Endothelial cell of umbilical vein (primary cell): ENCODE data around the gene DCHS2. TPM values are rescaled to one million over a fixed set of nuclear protein-coding genes. Genes with fewer than 3 reads are reported as not detected.

Source experiments
- BruUV-seq: library from RNA; stranded (reverse); fragments of 400-500 nt; replicated peaks from 2 replicates; lab custom pipeline; 2021; lab: Mats Ljungman, UMichigan
- CTCF ChIA-PET: fragments of 300-600, 350-600 bp; sonication (Branson Sonifier 250); formaldehyde crosslinking; loops from one replicate; lab custom pipeline; 2021; ENCODE audit warnings: antibody characterized with exemption, inconsistent platforms; lab: Charles Lee
- POLR2A ChIA-PET: fragments of 300-600, 350-600 bp; sonication (Branson Sonifier 250); formaldehyde crosslinking; loops from one replicate; lab custom pipeline; 2021; ENCODE audit warnings: antibody characterized with exemption, inconsistent platforms; lab: Charles Lee
- DNase-seq: peaks from one replicate; pipeline ENCODE4 v3.0.0-alpha.2; 2011; ENCODE audit warnings: low read depth, low spot score
- FAIRE-seq: peaks from 2 replicates; lab custom pipeline; 2011; peaks lifted over from hg19 to GRCh38; lab: Jason Lieb, UNC
- H2AFZ ChIP-seq: 2 replicates; pipeline ENCODE4 v1.6.0; 2012; ENCODE audit warnings: low read depth, low read length, control low read depth, inconsistent platforms
- H3K27ac ChIP-seq: 2 replicates; pipeline ENCODE4 v1.5.1; 2011; ENCODE audit warnings: low read depth, mild to moderate bottlenecking, control low read depth, low read length, moderate library complexity; ENCODE audit not compliant: insufficient read depth
- H3K27me3 ChIP-seq, 2 experiments: 2 replicates each; pipeline versions ENCODE4 v1.6.0 to v1.6.1; 2011; ENCODE audit warnings: low read length in 2 of 2, mixed read lengths in 1 of 2; ENCODE audit not compliant: control insufficient read depth in 2 of 2, insufficient read depth in 2 of 2
- H3K36me3 ChIP-seq, 2 experiments: 2 replicates in 1 of 2; 3 replicates in 1 of 2; pipeline ENCODE4 v1.5.1; 2011; ENCODE audit warnings: low read length in 2 of 2, mild to moderate bottlenecking in 1 of 2, moderate library complexity in 1 of 2; ENCODE audit not compliant: control insufficient read depth in 2 of 2, insufficient read depth in 2 of 2; ENCODE audit errors: extremely low read depth in 1 of 2
- H3K4me1 ChIP-seq: 3 replicates; pipeline ENCODE4 v1.5.1; 2011; ENCODE audit warnings: mild to moderate bottlenecking, low read length; ENCODE audit not compliant: control insufficient read depth, insufficient read depth; ENCODE audit errors: extremely low read depth
- H3K4me2 ChIP-seq: 2 replicates; pipeline ENCODE4 v1.6.1; 2011; ENCODE audit warnings: low read length, control low read depth, mixed read lengths; ENCODE audit not compliant: insufficient read depth
- H3K4me3 ChIP-seq, 3 experiments: fragments of 200-600 bp in 1 of 3; sonication (generic), shearing (Covaris generic) in 1 of 3; replicated peaks in 1 of 3; 2 replicates each; pipeline ENCODE4 v1.5.1; 2011 to 2016; ENCODE audit warnings: control low read depth in 3 of 3, low read length in 3 of 3, mild to moderate bottlenecking in 2 of 3, inconsistent platforms in 1 of 3, low read depth in 1 of 3, moderate library complexity in 1 of 3; ENCODE audit not compliant: insufficient read depth in 1 of 3
- H3K79me2 ChIP-seq: 2 replicates; pipeline ENCODE4 v1.6.0; 2012; ENCODE audit warnings: low read length, inconsistent platforms; ENCODE audit not compliant: control insufficient read depth, insufficient read depth
- H3K9ac ChIP-seq: replicated peaks from 2 replicates; pipeline ENCODE3; 2011; ENCODE audit warnings: low read length, control low read depth; ENCODE audit not compliant: insufficient read depth; ENCODE audit errors: extremely low read depth
- H3K9me1 ChIP-seq: replicated peaks from 3 replicates; pipeline ENCODE4 v1.6.0; 2011; ENCODE audit warnings: mild to moderate bottlenecking, low read length; ENCODE audit not compliant: control insufficient read depth, insufficient read depth; ENCODE audit errors: extremely low read depth
- H3K9me3 ChIP-seq: replicated peaks from 2 replicates; pipeline ENCODE4 v1.5.1; 2012; ENCODE audit warnings: low read length, inconsistent platforms; ENCODE audit not compliant: control insufficient read depth, insufficient read depth
- H4K20me1 ChIP-seq: replicated peaks from 2 replicates; pipeline ENCODE3; 2011; ENCODE audit warnings: mild to moderate bottlenecking, low read length; ENCODE audit not compliant: control insufficient read depth, insufficient read depth; ENCODE audit errors: extremely low read depth
- EZH2 ChIP-seq: IDR thresholded peaks from 2 replicates; pipeline ENCODE4 v1.6.1; 2012; ENCODE audit warnings: borderline replicate concordance, low read depth, mild to moderate bottlenecking, moderate library complexity, low read length, inconsistent platforms; ENCODE audit not compliant: severe bottlenecking
- FOS ChIP-seq: IDR thresholded peaks from 2 replicates; pipeline ENCODE4 v1.6.1; 2011; ENCODE audit warnings: mild to moderate bottlenecking, low read length, moderate library complexity, borderline replicate concordance; ENCODE audit not compliant: insufficient read depth
- GATA2 ChIP-seq: IDR thresholded peaks from 2 replicates; pipeline ENCODE4 v1.7.0; 2011; ENCODE audit warnings: low read depth, mild to moderate bottlenecking, moderate library complexity, mixed read lengths, low read length; ENCODE audit not compliant: insufficient read length, insufficient read depth
- JUN ChIP-seq: IDR thresholded peaks from 2 replicates; pipeline ENCODE4 v1.6.1; 2011; ENCODE audit warnings: borderline replicate concordance, low read depth; ENCODE audit not compliant: insufficient read length, insufficient read depth
- MYC ChIP-seq: IDR thresholded peaks from one replicate; pipeline ENCODE4 v1.6.1; 2011; ENCODE audit warnings: mild to moderate bottlenecking, low read depth, low read length
- POLR2A ChIP-seq: IDR thresholded peaks from 2 replicates; pipeline ENCODE4 v1.6.1; 2012; ENCODE audit warnings: low read depth, mild to moderate bottlenecking, control low read depth, low read length
- POLR2AphosphoS5 ChIP-seq: IDR thresholded peaks from 2 replicates; pipeline ENCODE4 v1.6.1; 2012; ENCODE audit warnings: low read depth, mild to moderate bottlenecking, control low read depth, low read length, moderate library complexity; ENCODE audit not compliant: insufficient read depth
- dilution Hi-C: fragments of 300-500 bp; cut with MboI; formaldehyde crosslinking; loops from one replicate; pipeline ENCODE4 v1.15.0; 2019; ENCODE audit warnings: low sequenced_read_pairs; ENCODE audit not compliant: extremely low pct_ligation_motif_present
- intact Hi-C: fragments of 100-400 bp; cut with micrococcal nuclease; formaldehyde crosslinking; loops from one replicate; pipeline ENCODE4 v1.10.0; 2022
- polyA plus RNA-seq, 4 experiments: library from polyadenylated mRNA; depleted of rRNA in 3 of 4; stranded (reverse) in 3 of 4; unstranded in 1 of 4; fragments of >200 nt; gene quantifications; 2 replicates each; pipeline versions ENCODE4 v1.2.1 to v1.2.3, GENCODE V29; 2011 to 2012; ENCODE audit warnings: missing spikeins in 1 of 4
- total RNA-seq: library from RNA; stranded (reverse); gene quantifications from 2 replicates; pipeline ENCODE4 v1.2.3, GENCODE V29; 2021
- TF ChIP-seq, protein P1 (sequence below), 2 donors: IDR thresholded peaks; 1 replicate in 1 of 2; 2 replicates in 1 of 2; pipeline ENCODE4 v1.5.1; 2011; ENCODE audit warnings: low read length in 2 of 2, mild to moderate bottlenecking in 2 of 2, moderate library complexity in 2 of 2, control low read depth in 1 of 2, inconsistent platforms in 1 of 2, low read depth in 1 of 2; ENCODE audit not compliant: insufficient read depth in 1 of 2; ENCODE audit errors: extremely low read depth in 1 of 2
- TF ChIP-seq, protein P2 (sequence below): IDR thresholded peaks from 2 replicates; pipeline ENCODE4 v1.6.1; 2011; ENCODE audit not compliant: insufficient read depth, insufficient read length

Gene DCHS2
- total and polyA plus RNA-seq, 2 donors (not counting 3 experiments of a cell fraction or from before 2014, with no cell fraction given): not detected

DNA sequence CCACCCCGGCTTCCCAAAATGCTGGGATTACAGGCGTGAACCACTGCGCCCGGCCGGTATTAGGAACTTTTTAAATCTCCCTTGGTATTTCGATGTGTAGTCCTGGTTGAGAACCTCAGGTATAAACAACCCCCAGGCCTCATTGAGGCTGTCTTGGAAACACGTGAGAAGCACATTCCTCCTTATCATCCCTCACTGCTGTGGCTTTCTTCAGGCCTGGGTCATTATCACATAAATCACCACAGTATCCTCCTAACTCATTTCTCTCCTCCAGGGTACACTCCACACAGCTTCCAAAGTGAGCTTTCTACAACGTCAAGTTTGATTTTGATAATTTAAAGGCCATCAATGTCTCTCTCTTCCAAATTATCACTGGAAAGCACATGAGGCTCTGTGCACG, 198.2 kb downstream of the DCHS2 start:
- Histone ChIP-seq H3K36me3 (no peaks in the 10 kb centered on the region), H3K4me1 (no peaks in the 10 kb centered on the region), H3K9me1 (no peaks in the 10 kb centered on the region), H3K9me3 (no peaks in the 10 kb centered on the region), H3K79me2 (no peaks in the 10 kb centered on the region), H3K4me3 (no peak overlapping the region), H3K27me3 (no peaks in the 10 kb centered on the region), H2AFZ (no peak overlapping the region), H4K20me1 (no peaks in the 10 kb centered on the region), H3K4me2 (no peak overlapping the region), H3K9ac (no peak overlapping the region), H3K27ac (no peak overlapping the region)
- BruUV-seq: no TSS peak
- DNase-seq (no peak), FAIRE-seq (no peak)
- intact Hi-C loops (no loop called here), dilution Hi-C loops (no loop called here)
- TF ChIP-seq MYC (no peak), JUN (no peak), EZH2 (no peak), POLR2AphosphoS5 (no peak), FOS (no peak), GATA2 (no peak), POLR2A (no peak)
- TF ChIP-seq, protein P1, sequence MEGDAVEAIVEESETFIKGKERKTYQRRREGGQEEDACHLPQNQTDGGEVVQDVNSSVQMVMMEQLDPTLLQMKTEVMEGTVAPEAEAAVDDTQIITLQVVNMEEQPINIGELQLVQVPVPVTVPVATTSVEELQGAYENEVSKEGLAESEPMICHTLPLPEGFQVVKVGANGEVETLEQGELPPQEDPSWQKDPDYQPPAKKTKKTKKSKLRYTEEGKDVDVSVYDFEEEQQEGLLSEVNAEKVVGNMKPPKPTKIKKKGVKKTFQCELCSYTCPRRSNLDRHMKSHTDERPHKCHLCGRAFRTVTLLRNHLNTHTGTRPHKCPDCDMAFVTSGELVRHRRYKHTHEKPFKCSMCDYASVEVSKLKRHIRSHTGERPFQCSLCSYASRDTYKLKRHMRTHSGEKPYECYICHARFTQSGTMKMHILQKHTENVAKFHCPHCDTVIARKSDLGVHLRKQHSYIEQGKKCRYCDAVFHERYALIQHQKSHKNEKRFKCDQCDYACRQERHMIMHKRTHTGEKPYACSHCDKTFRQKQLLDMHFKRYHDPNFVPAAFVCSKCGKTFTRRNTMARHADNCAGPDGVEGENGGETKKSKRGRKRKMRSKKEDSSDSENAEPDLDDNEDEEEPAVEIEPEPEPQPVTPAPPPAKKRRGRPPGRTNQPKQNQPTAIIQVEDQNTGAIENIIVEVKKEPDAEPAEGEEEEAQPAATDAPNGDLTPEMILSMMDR (IDR thresholded peaks at IDR 0.05; ENCODE audit: extremely low read depth in 1 of 2, insufficient read depth in 1 of 2, low read depth in 1 of 2, low read length in 2 of 2): no peak
- TF ChIP-seq, protein P2, sequence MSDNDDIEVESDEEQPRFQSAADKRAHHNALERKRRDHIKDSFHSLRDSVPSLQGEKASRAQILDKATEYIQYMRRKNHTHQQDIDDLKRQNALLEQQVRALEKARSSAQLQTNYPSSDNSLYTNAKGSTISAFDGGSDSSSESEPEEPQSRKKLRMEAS: no peak
- ChIA-PET CTCF (no interaction called here), POLR2A (no interaction called here)
